ENCODE measurements around the gene PUM1. TPM values are rescaled to one million over a fixed set of nuclear protein-coding genes. Genes with fewer than 3 reads are reported as not detected.
A peak's percentile ranks its signal among the peaks of the same experiment; 100 is the strongest.

Gene PUM1
- total and polyA plus RNA-seq, 4 donors, result 18.1 to 49.2 (median 30.2) TPM

- peak; percentile 61 for TF ChIP-seq NR2F2 (IDR thresholded peaks at IDR 0.05)
Observed at GRCh38 chr1:31101147-31101502, 35.6 kb upstream of the PUM1 start (continued).

DNA sequence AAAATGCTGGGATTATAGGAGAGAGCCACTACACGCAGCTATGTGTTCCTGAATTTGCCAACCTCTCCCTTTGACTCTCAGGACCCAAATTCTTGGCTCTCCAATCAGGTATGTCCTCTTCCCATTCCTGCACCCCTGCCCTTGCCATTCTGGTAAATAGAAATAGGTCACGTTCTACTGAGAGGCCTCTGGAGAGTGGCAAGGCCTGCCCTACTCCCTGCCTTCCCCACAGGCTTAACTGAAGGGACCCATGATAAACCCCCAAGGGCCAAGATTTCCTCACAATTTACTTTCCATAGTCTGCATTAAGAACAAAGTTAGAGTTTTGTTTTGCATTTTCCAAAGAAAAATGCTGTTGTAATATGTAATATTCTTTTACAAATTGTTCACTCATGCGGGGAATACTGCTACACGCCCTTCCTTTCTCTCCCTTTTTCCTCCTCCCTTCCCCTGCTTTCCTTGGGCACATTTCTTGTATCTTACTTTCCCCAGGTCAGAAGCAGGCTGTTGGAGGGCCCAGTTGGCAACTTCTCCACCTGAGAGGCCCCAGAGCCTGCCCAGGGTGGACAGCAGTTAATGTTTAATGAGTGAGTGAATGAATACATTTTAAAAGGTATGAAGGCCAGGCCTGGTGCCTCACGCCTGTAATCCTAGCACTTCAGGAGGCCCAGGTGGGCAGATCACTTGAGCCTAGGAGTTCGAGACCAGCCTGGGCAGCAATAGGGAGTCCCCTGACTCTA is 33.9 kb upstream of the PUM1 start:
- H3K4me1 ChIP-seq (ENCODE audit: control insufficient read depth in 4 of 4, insufficient read depth in 4 of 4, low read length in 3 of 4), result peaks cover 0 to 21% (median 16%) of the 10 kb centered on the region in 4 donors
- H3K9ac ChIP-seq (ENCODE audit: low read depth in 1 of 2, low read length in 2 of 2), result no peak overlapping the region
- no peaks in the 10 kb centered on the region for H3K27me3 ChIP-seq (ENCODE audit: control insufficient read depth in 4 of 4, insufficient read depth in 4 of 4, low read length in 3 of 4)
- H3K27ac ChIP-seq (ENCODE audit: low read depth in 1 of 2, low read length in 2 of 2), result peak overlapping the region in 1 of 2 donors; percentile 33
- TF ChIP-seq SP1 (IDR thresholded peaks at IDR 0.05), result peak; percentile 51
- TF ChIP-seq, protein P1, sequence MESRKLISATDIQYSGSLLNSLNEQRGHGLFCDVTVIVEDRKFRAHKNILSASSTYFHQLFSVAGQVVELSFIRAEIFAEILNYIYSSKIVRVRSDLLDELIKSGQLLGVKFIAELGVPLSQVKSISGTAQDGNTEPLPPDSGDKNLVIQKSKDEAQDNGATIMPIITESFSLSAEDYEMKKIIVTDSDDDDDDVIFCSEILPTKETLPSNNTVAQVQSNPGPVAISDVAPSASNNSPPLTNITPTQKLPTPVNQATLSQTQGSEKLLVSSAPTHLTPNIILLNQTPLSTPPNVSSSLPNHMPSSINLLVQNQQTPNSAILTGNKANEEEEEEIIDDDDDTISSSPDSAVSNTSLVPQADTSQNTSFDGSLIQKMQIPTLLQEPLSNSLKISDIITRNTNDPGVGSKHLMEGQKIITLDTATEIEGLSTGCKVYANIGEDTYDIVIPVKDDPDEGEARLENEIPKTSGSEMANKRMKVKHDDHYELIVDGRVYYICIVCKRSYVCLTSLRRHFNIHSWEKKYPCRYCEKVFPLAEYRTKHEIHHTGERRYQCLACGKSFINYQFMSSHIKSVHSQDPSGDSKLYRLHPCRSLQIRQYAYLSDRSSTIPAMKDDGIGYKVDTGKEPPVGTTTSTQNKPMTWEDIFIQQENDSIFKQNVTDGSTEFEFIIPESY (IDR thresholded peaks at IDR 0.05), result no peak
- TF ChIP-seq HNF4A (conservative IDR thresholded peaks at IDR 0.05), result peak in 1 of 2 donors; percentile 11
- peak in 1 of 2 donors; percentile 29 for TF ChIP-seq RAD21 (IDR thresholded peaks at IDR 0.05)
- WGBS, result 52% methylated on average over 6 of the region's 6 CpGs
- no peaks in the 10 kb centered on the region for H3K36me3 ChIP-seq (ENCODE audit: control insufficient read depth in 4 of 4, insufficient read depth in 3 of 4, low read depth in 1 of 4, low read length in 3 of 4)
- DNase-seq (ENCODE audit: low spot score), result no peak
- no peaks in the 10 kb centered on the region for H3K9me3 ChIP-seq (ENCODE audit: control insufficient read depth in 4 of 4, low read length in 3 of 4)
- H3K4me3 ChIP-seq (ENCODE audit: low read depth in 1 of 3, low read length in 3 of 3), result no peak overlapping the region

- WGBS, result 90% methylated on average over 6 of the region's 6 CpGs
- Histone ChIP-seq H3K27ac (ENCODE audit: low read depth in 1 of 2, low read length in 2 of 2) (no peak overlapping the region), H3K9me3 (ENCODE audit: control insufficient read depth in 4 of 4, low read length in 3 of 4) (no peaks in the 10 kb centered on the region), H3K4me1 (ENCODE audit: control insufficient read depth in 4 of 4, insufficient read depth in 4 of 4, low read length in 3 of 4) (peaks cover 0 to 17% (median 11%) of the 10 kb centered on the region in 4 donors), H3K36me3 (ENCODE audit: control insufficient read depth in 4 of 4, insufficient read depth in 3 of 4, low read depth in 1 of 4, low read length in 3 of 4) (no peaks in the 10 kb centered on the region), H3K4me3 (ENCODE audit: low read depth in 1 of 3, low read length in 3 of 3) (no peak overlapping the region), H3K27me3 (ENCODE audit: control insufficient read depth in 4 of 4, insufficient read depth in 4 of 4, low read length in 3 of 4) (no peaks in the 10 kb centered on the region), H3K9ac (ENCODE audit: low read depth in 1 of 2, low read length in 2 of 2) (no peak overlapping the region)
- TF ChIP-seq HNF4A (conservative IDR thresholded peaks at IDR 0.05) (no peak), ATF3 (IDR thresholded peaks at IDR 0.05) (no peak)
- DNase-seq (ENCODE audit: low spot score), result no peak
Observed at GRCh38 chr1:31095985-31096384, 30.5 kb upstream of the PUM1 start.

- peaks cover 0 to 11% (median 6%) of the 10 kb centered on the region in 4 donors for H3K4me1 ChIP-seq (ENCODE audit: control insufficient read depth in 4 of 4, insufficient read depth in 4 of 4, low read length in 3 of 4)
- H3K9me3 ChIP-seq (ENCODE audit: control insufficient read depth in 4 of 4, low read length in 3 of 4), result no peaks in the 10 kb centered on the region
- no peaks in the 10 kb centered on the region for H3K27me3 ChIP-seq (ENCODE audit: control insufficient read depth in 4 of 4, insufficient read depth in 4 of 4, low read length in 3 of 4)
- 94% methylated on average over 12 of the region's 12 CpGs for WGBS
- DNase-seq (ENCODE audit: low spot score), result no peak
- no peaks in the 10 kb centered on the region for H3K36me3 ChIP-seq (ENCODE audit: control insufficient read depth in 4 of 4, insufficient read depth in 3 of 4, low read depth in 1 of 4, low read length in 3 of 4)
- no peak overlapping the region for H3K4me3 ChIP-seq (ENCODE audit: low read depth in 1 of 3, low read length in 3 of 3)
- no peak overlapping the region for H3K9ac ChIP-seq (ENCODE audit: low read depth in 1 of 2, low read length in 2 of 2)
- TF ChIP-seq, protein P1 (IDR thresholded peaks at IDR 0.05), result no peak
- TF ChIP-seq, protein P2, sequence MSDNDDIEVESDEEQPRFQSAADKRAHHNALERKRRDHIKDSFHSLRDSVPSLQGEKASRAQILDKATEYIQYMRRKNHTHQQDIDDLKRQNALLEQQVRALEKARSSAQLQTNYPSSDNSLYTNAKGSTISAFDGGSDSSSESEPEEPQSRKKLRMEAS (IDR thresholded peaks at IDR 0.05), result no peak
- TF ChIP-seq SP1 (IDR thresholded peaks at IDR 0.05), result no peak
- no peak for TF ChIP-seq FOXA2 (IDR thresholded peaks at IDR 0.05)
- no peak for TF ChIP-seq HNF4G (IDR thresholded peaks at IDR 0.05)
- TF ChIP-seq ATF3 (IDR thresholded peaks at IDR 0.05), result no peak
- TF ChIP-seq RAD21 (IDR thresholded peaks at IDR 0.05), result no peak
- no peak for TF ChIP-seq TAF1 (conservative IDR thresholded peaks at IDR 0.05)
- no peak for TF ChIP-seq JUND (IDR thresholded peaks at IDR 0.05)
- TF ChIP-seq HNF4A (conservative IDR thresholded peaks at IDR 0.05), result no peak
- TF ChIP-seq FOXA1 (IDR thresholded peaks at IDR 0.05), result no peak
- no peak for TF ChIP-seq YY1 (IDR thresholded peaks at IDR 0.05)
- TF ChIP-seq REST (IDR thresholded peaks at IDR 0.05), result no peak
- no peak overlapping the region for H3K27ac ChIP-seq (ENCODE audit: low read depth in 1 of 2, low read length in 2 of 2)
Observed at GRCh38 chr1:31095298-31095981, 29.9 kb upstream of the PUM1 start.
